Stimulated activated CD4-positive, alpha-beta T cell treated with anti-CD3 and anti-CD28 coated beads, Interleukin-12 subunit alpha, Interleukin-12 subunit beta, amount 100 ng/mL, for 4 hours (primary cell): ENCODE results near the gene EVL.
"Not testable (repeated sequence)": the region's sequence is repeated elsewhere in the genome, so short reads cannot be mapped to it uniquely, and the experiment has no call there.

Source experiments
- DNase-seq: peaks from one replicate; pipeline ENCODE4 v3.0.0-alpha.2; 2020

Gene EVL

DNA sequence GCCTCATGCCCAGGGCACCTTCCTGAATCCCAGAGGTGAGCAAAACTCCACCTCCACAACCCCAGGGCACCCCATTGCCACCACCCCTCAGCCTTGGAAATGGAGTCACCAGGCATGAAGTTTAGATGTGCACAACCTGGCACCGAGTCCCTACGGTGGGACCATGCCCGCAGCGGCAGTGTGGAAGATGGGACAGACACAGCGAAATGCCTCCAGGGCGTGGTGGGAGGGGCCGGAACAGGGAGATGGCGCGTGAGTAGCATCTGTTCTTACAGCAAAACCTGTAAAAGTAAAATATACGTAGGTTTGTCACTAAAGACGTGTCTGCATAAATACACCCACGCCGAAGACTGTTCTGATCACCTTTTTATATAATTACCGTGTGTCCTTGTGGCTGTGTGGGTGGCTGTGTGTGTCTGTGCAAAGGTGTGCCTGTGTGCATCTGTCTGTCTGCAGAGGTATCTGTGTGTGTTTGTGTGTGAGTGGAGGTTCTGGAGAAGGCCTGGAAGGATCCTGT is 111.6 kb downstream of the EVL start:
- DNase-seq: no peak

DNA sequence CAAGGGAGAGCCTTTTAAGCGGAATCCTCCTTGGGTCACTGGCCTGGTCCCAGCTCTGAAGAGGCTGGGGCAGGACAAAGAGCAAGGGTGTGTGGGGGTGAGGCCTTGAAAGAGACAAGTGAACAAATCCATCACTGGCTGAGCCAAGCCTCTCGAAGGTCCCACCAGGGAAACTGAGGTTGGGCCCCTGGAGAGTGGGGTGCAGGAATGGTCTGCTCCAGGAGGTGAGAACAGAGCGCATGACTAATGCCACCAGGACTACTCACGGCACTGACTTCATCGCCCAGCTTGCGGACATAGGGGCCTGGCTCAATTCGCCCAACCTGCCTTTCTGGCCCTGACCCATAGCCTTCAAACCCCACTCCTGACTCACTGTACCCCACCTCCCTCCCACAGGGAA is 113.5 kb downstream of the EVL start:
- DNase-seq: no peak

DNA sequence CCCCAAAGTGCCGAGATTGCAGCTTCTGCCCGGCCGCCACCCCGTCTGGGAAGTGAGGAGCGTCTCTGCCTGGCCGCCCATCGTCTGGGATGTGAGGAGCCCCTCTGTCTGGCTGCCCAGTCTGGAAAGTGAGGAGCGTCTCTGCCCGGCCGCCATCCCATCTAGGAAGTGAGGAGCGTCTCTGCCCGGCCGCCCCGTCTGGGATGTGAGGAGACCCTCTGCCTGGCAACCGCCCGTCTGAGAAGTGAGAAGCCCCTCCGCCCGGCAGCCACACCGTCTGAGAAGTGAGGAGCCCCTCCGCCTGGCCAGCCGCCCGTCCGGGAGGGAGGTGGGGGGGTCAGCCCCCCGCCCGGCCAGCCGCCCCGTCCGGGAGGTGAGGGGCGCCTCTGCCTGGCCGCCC is 115.4 kb downstream of the EVL start:
- DNase-seq: not testable (repeated sequence)

DNA sequence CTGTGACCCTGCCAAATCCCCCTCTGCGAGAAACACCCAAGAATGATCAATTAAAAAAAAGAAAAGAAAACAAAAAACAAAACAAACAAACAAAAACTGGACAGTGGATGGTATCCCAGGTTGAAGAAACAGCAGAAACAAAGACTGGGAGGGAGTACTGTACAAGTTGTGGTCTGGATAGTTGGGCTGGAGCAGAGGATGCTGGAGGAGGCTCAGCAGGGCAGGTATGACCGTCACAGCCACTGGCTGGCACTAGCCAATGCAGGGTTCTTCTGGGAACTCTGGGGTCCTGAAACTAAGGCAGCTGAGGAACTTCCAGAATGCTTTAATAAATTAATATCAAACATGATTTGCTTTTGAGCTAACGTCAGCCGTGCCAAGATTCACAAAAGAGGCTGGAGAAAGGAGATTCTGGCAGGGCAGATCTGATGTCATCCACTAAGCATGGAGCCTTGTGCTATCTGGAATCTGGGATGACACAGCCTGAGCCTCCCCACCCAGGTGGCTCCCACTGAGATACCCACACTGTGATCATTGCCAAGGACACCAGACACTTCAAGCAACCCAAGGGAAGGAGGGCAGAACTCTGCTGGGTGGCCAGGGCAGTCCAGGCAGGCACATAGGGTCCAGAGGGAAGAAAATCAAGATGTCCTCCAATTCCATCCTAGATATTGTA is 116.8 kb downstream of the EVL start:
- not testable (repeated sequence) for DNase-seq

DNA sequence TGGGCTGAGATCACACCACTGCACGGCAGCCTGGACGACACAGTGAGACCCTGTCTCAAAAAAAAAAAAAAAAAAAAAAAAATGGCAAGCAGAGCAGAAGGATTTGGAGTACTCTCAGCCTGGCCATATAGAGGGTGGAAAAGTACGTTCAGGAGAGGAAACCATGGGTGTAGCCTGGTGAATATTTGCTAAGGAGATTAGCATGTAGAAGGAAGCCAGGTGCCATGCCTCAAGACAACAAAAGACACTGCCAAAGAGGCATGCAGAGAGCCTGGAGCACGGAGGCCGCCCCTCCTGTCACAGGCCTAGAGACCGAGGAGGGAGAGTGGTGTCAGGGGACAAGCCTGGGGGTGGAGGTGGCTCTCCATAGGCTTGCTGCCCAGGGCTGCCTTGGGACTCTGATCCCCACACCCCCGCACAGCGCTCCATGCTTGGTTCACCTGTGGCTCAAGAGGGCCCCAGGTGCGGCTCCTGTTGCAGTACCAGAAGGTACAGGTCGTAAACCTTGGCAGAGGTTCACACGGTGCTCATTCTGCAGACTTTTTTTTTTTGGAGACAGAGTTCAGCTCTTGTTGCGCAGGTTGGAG is 122.1 kb downstream of the EVL start:
- no peak for DNase-seq

DNA sequence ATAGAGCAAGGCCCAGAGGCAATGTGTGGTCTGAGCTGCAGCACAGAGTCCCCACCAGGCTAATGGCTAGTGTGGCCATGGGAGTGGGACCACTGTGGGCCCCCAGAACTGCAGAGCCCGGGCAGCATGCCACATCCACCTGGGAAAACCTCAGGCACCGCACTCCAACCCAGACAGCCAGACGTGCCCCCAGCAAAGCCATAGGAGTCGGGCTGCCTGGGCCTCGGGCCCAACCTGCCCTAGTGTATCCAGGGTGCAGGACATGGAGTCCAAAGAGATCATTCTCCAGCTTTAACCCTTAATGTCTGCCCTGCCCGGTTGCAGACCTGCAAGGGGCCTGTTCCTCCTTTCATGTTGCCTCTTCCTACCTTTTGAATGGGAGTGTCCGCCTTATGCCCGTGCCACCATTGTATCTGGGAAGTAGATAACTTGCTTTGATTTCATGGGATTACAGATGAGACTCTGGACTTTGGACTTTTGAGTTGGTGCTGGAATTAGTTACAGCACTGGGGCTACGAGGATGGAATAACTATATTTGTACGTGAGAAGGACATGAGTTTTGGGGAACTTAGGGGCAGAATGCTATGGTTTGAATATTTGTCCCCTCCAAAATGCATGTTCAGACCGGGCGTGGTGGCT is 123.3 kb downstream of the EVL start:
- DNase-seq: no peak

DNA sequence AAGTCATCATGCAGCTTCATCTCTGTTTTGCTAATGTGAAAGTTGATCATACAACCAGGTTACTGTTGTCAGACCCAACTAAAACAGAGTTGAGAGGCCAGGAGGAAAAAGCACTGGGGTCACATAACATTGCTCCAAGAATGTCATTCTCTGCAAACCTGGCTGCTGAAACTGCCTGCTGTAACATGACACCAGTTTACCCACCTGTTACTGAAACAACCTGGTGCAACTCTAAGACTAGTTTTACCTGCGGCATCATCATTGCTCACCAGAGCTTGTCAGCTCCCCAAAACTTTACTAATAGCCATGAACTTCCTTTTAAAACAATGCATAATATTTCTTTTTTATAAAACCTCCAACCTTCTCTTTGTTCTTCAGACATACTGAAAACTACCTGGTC is 124.9 kb downstream of the EVL start:
- no peak for DNase-seq

DNA sequence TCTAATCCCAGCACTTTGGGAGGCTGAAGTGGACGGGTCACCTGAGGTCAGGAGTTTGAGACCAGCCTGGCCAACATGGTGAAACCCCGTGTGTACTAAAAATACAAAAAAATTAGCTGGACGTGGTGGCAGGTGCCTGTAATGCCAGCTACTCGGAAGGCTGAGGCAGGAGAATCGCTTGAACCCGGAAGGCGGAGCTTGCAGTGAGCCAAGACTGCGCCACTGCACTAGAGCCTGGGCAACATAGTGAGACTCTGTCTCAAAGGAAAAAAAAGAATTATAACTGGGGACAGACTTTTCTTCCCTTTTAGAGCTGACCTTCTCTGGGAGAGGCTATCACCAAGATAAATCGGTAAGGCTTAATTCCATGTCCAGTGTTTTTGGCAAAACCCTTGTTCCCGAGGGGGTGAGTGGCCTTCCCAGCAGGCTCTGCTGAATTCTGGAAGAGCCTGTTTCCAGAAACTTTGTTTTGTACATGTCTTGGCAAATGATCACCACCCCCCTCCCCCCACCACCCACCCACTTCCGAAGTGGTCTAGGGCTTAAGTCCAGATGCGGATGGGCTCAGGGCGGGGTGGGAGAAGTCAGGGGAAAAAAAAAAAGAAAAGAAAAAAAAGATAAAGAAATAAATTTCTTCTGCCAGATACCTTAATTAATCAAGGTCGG is 126.5 kb downstream of the EVL start:
- no peak for DNase-seq

DNA sequence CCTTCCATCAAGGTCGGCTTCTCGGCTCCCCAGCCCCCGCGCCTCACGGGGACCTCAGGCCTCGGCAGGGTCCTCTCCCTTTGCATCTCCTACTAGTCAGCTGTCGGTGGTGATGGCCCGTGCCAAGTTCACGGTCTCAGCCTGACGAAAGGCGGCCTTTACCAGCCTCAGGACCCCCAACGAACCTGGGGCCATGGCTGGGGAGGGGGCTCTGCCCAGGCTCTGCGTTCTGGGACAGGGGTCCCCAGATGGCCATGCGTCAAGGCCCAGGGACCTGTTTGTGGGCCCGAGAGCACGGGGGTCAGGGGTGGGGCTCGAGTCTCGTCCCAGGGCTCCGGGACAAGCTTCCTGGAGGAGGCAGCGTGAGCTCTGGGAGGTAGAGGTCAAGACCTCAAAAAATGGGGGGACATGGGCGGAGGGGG is 127.0 kb downstream of the EVL start:
- DNase-seq: no peak

DNA sequence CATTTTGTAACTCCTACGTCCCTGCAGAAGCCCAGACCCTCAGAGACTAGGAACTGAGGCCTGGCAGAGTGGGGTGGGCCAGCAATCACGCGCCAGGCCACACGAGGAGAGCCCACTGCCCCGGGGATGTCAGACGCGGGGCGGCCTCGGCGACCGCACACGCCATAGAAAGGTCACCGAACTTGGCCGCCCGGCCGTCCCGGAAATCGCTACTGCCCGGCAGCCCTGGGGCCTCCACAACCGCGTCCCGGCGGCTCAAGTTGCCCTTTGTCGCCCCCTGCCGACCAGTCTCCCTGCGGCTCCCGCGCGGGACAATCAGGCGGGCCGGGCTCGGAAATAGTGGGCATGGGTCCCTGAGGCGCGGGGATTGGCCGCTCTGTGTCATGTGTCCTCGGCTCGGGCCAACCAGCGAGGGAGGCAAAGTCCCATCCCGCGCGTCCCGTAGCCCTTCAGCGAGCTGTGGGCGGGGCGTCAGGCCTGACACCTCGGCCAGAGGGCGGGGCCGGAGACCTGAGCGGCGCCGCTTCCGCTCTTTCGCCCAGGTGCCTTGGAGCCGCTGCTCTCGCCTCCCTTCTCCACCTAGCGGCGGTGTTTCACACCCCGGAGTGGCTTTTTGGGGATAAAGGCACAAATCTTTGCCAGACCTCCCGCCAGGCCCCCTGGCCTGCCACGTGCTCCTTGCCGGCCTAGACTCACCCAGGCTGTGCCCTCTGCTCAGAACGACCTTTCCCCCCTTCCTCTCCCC is 127.6 kb downstream of the EVL start:
- peak; percentile 99 for DNase-seq
